ENCODE results near the gene MYL11. TPM values are rescaled to one million over a fixed set of nuclear protein-coding genes. Genes with fewer than 3 reads are reported as not detected.
"Not testable (repeated sequence)": the region's sequence is repeated elsewhere in the genome, so short reads cannot be mapped to it uniquely, and the experiment has no call there.

Gene MYL11, protein sequence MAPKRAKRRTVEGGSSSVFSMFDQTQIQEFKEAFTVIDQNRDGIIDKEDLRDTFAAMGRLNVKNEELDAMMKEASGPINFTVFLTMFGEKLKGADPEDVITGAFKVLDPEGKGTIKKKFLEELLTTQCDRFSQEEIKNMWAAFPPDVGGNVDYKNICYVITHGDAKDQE
- polyA plus RNA-seq (2011; rRNA removed) (not detected in 2 replicates), polyA plus RNA-seq (2017; fragmentation: RNase III; extraction: RNeasy Plus Mini Kit Qiagen cat#74134 plus additional on column Dnase treatment) (0.46 to 0.70 TPM (median 0.55 TPM) in 3 replicates), polyA minus RNA-seq (2011; rRNA and poly(A)+ RNA removed) (not detected in 2 replicates)
- polyA plus RNA-seq (2012; cell fraction: cytosol; rRNA removed) = 0.38 and 0.45 TPM in 2 replicates
- not detected in 2 replicates for polyA plus RNA-seq (2012; cell fraction: nucleus; rRNA removed)

GRCh38 chr16:30374538-30374937 lies at the start of gene MYL11:
Gene MYL11, plus strand, starts transcription at chr16:30374802. Its CDS starts 56 bp downstream, at chr16:30374858.
- H3K4me2 ChIP-seq = no peak within 1 kb of the TSS
- ChIA-PET POLR2A (no interaction called here), CTCF (interaction anchor here (1.1 kb wide), 1 partner anchor 8 kb away, joined by 3 read pairs; no protein-coding TSS in a partner anchor)
- peaks cover 18% of the 10 kb centered on the region for H3K4me1 ChIP-seq
- DNase-seq (ENCODE audit: low read depth in 1 of 2, low spot score in 1 of 2) (no peak), ATAC-seq (no peak), FAIRE-seq (no peak)
- WGBS (ENCODE audit: missing lambda C conversion rate) = 84% methylated on average over 6 of the region's 6 CpGs
- TF ChIP-seq KDM5A (IDR thresholded peaks at IDR 0.05) (no peak), RNF2 (IDR thresholded peaks at IDR 0.05; ENCODE audit: borderline replicate concordance, low read depth) (no peak), RFX5 (IDR thresholded peaks at IDR 0.05) (no peak), HES2 (IDR thresholded peaks at IDR 0.05) (no peak), HDAC2 (IDR thresholded peaks at IDR 0.05) (no peak), JUN (IDR thresholded peaks at IDR 0.05) (no peak), HEYL (CRISPR knock-in tag; IDR thresholded peaks at IDR 0.05) (no peak), ELK1 (IDR thresholded peaks at IDR 0.05; ENCODE audit: low read depth, low read length) (no peak), MYC (IDR thresholded peaks at IDR 0.05; ENCODE audit: borderline replicate concordance, low read length) (no peak), HOXB13 (CRISPR knock-in tag; IDR thresholded peaks at IDR 0.05; ENCODE audit: low read depth) (no peak), NFE2L2 (conservative IDR thresholded peaks at IDR 0.05; ENCODE audit: low read length) (no peak), E2F6 (IDR thresholded peaks at IDR 0.05; ENCODE audit: borderline replicate concordance, low read depth) (no peak), JUNB (IDR thresholded peaks at IDR 0.05) (no peak), MAFK (IDR thresholded peaks at IDR 0.05; ENCODE audit: partially characterized antibody) (no peak)
- no peak within 1 kb of the TSS for H3K27ac ChIP-seq
- no peaks in the 10 kb centered on the region for H3K9me3 ChIP-seq
- H3K4me3 ChIP-seq = no peak within 1 kb of the TSS

DNA sequence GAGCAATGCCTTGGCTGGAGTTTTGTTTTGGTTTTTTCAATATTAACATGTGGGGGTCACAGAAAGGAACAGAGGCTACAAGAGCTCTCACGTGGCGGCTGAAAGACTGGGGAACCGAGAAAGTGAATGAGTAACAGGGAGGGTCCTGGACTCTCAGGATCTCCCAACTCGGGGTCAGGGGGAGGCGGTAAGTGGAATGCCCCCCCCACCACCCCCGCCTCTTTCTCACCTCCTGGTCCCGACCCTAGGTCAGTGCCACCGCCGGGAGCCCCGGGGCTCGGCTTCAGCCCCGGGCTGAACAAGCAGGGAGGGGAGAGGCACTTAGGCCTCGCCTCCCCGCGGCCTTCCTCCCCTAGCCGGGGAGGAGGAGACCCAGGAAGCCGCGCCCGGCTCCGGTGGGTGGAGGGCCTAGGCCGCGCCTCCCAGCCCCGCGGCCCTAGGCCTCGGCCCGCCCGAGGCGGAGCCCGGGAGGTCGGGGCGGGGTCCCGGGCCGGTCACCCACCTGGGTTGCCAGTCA lies 40.1 kb upstream of the MYL11 start:
- FAIRE-seq, H3K9me3 ChIP-seq, H3K4me1 ChIP-seq: not testable (repeated sequence)
- POLR2A ChIA-PET = interaction anchor here (0.6 kb wide), 2 partner anchors 88 to 528 kb away, joined by 4 to 6 read pairs; partner anchors contain the start of gene MAZ
- CTCF ChIA-PET = interaction anchor here (1.4 kb wide), 1 partner anchor 75 kb away, joined by 3 read pairs; no protein-coding TSS in a partner anchor
- ATAC-seq (peak; percentile 96 to 97), DNase-seq (ENCODE audit: low read depth in 1 of 2, low spot score in 1 of 2) (peak in 1 of 2 experiments; percentile 84)
- H3K4me3 ChIP-seq = peak overlapping the region; percentile 59
- peak overlapping the region; percentile 85 to 97 for H3K27ac ChIP-seq
- peak overlapping the region; percentile 70 for H3K4me2 ChIP-seq
- WGBS (ENCODE audit: missing lambda C conversion rate) = 1% methylated on average over 7 of the region's 33 CpGs

GRCh38 chr16:30335028-30335597 lies 39.5 kb upstream of the MYL11 start:
- 1% methylated on average over 44 of the region's 70 CpGs for WGBS (ENCODE audit: missing lambda C conversion rate)
- ChIA-PET POLR2A (interaction anchor here (0.6 to 1.2 kb wide), 4 partner anchors 17 to 529 kb away, joined by 3 to 8 read pairs (median 5); partner anchors contain the start of genes MAZ and TBC1D10B), CTCF (interaction anchor here (0.9 to 1.4 kb wide), 2 partner anchors 37 to 75 kb away, joined by 3 to 4 read pairs; no protein-coding TSS in a partner anchor)
- peak overlapping the region; percentile 86 for H3K4me2 ChIP-seq
- DNase-seq (ENCODE audit: low read depth in 1 of 2, low spot score in 1 of 2) (peak in 1 of 2 experiments; percentile 83), ATAC-seq (peak; percentile 88 to 91)
- H3K27ac ChIP-seq = peak overlapping the region; percentile 85 to 97
- H3K9me3 ChIP-seq, H3K4me1 ChIP-seq, FAIRE-seq: not testable (repeated sequence)
- H3K4me3 ChIP-seq = peak overlapping the region; percentile 59
- TF ChIP-seq JUN (IDR thresholded peaks at IDR 0.05) = peak in 1 of 2 experiments; percentile 70; a peak in 2 of 5 replicates
- TF ChIP-seq PHF8 (IDR thresholded peaks at IDR 0.05; ENCODE audit: borderline replicate concordance, low read depth) = peak; percentile 93
- peak; percentile 73 for TF ChIP-seq POLR2A (IDR thresholded peaks at IDR 0.05; ENCODE audit: low read length)
- TF ChIP-seq HOXB5 (CRISPR knock-in tag; IDR thresholded peaks at IDR 0.05) = 0 out of 2 replicates have a peak, but pooled peaks have one; percentile 39
